Measurements from ENCODE around the gene YPEL3. TPM values are rescaled to one million over a fixed set of nuclear protein-coding genes. Genes with fewer than 3 reads are reported as not detected.

Gene YPEL3
- total RNA-seq, 1 donor from 2014 or later: 75.8 TPM

GRCh38 chr16:30096862-30097563 lies 1.0 kb upstream of the YPEL3 start:
- no peak for TF ChIP-seq CTCF (IDR thresholded peaks at IDR 0.05)
- CTCF ChIA-PET: no interaction called here
- no peaks in the 10 kb centered on the region for H3K27me3 Mint-ChIP-seq
- DNase-seq (no peak), ATAC-seq (ENCODE audit: low read depth) (no peak)
- intact Hi-C loops (cut with micrococcal nuclease): loop anchor here (1.0 kb wide), 2 partner anchors 26 to 32 kb away; partner anchors contain the start of genes ALDOA and MAPK3
- peaks cover 41% of the 10 kb centered on the region for H3K4me1 Mint-ChIP-seq
- peak overlapping the region; percentile 92 for H3K27ac Mint-ChIP-seq
- peaks cover 33% of the 10 kb centered on the region for H3K36me3 Mint-ChIP-seq (ENCODE audit: low read depth)
- peak overlapping the region; percentile 80 for H3K4me3 Mint-ChIP-seq
- POLR2A ChIA-PET: interaction anchor here (0.7 to 8.7 kb wide), 3 partner anchors 28 to 88 kb away, joined by 3 to 335 read pairs (median 116); partner anchors contain the start of genes ALDOA and CORO1A
- H3K9me3 Mint-ChIP-seq: peaks cover 12% of the 10 kb centered on the region

- intact Hi-C loops (cut with micrococcal nuclease): loop anchor here (1.0 kb wide), 2 partner anchors 28 to 30 kb away; partner anchors contain the start of genes ALDOA and MAPK3
- peaks cover 12% of the 10 kb centered on the region for H3K9me3 Mint-ChIP-seq
- H3K4me1 Mint-ChIP-seq: peaks cover 45% of the 10 kb centered on the region
- DNase-seq (peak; percentile 40), ATAC-seq (ENCODE audit: low read depth) (no peak)
- peaks cover 33% of the 10 kb centered on the region for H3K36me3 Mint-ChIP-seq (ENCODE audit: low read depth)
- TF ChIP-seq CTCF (IDR thresholded peaks at IDR 0.05): no peak
- H3K27me3 Mint-ChIP-seq: no peaks in the 10 kb centered on the region
- peak overlapping the region; percentile 94 for H3K27ac Mint-ChIP-seq
- H3K4me3 Mint-ChIP-seq: peak overlapping the region; percentile 91
- ChIA-PET POLR2A (interaction anchor here (0.6 to 8.7 kb wide), 9 partner anchors 13 to 432 kb away, joined by 3 to 335 read pairs (median 4); partner anchors contain the start of genes ALDOA, CORO1A and PPP4C), CTCF (no interaction called here)
Measured at GRCh38 chr16:30095166-30096078, 591 bp downstream of the YPEL3 start.

- intact Hi-C loops (cut with micrococcal nuclease): loop anchor here (5.0 kb wide), 2 partner anchors 97 to 433 kb away; partner anchors contain the start of genes HIRIP3, INO80E and ZNF768
Measured at GRCh38 chr16:30094541-30095165, 1.4 kb downstream of the YPEL3 start.

More at GRCh38 chr16:30094541-30095165, 1.4 kb downstream of the YPEL3 start:
- Mint-ChIP-seq H3K4me3 (peak overlapping the region; percentile 91), H3K9me3 (peaks cover 12% of the 10 kb centered on the region), H3K27me3 (no peaks in the 10 kb centered on the region), H3K27ac (peak overlapping the region; percentile 94), H3K4me1 (peaks cover 52% of the 10 kb centered on the region), H3K36me3 (ENCODE audit: low read depth) (peaks cover 33% of the 10 kb centered on the region)
- CTCF ChIA-PET: no interaction called here
- POLR2A ChIA-PET: interaction anchor here (4.4 to 8.7 kb wide), 3 partner anchors 18 to 91 kb away, joined by 43 to 335 read pairs (median 116); partner anchors contain the start of genes ALDOA, CORO1A and PPP4C
- TF ChIP-seq CTCF (IDR thresholded peaks at IDR 0.05): no peak
- ATAC-seq (ENCODE audit: low read depth) (no peak), DNase-seq (no peak)
